SW 1271 (cell line): Measurements from ENCODE around the gene SLC39A11.

Experiments used
- DNase-seq, 2 experiments: peaks; one replicate each; lab custom pipeline; 2025; lab: John Stamatoyannopoulos, UW

The SLC39A11 gene

GRCh38 chr17:72870367-72870985 is 222.0 kb downstream of the SLC39A11 start:
- no peak for DNase-seq

DNA sequence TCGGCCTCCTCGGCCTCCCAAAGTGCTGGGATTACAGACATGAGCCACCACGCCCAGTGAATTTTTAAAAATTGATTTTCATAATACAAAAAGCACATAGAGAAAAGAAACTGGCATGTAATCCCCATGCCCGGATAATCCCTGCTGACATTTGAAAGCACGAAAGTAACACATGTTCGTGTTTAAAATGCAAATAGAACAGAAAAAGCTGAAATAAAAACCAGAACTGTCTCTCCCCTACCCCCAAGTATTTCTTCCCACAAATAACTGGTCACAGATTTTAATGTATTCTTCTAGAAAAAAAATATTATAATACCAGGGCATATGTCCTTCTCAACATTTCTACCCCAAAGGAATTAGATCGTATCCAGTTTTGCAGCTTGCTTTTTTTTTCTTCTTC is 222.9 kb downstream of the SLC39A11 start:
- DNase-seq: no peak

DNA sequence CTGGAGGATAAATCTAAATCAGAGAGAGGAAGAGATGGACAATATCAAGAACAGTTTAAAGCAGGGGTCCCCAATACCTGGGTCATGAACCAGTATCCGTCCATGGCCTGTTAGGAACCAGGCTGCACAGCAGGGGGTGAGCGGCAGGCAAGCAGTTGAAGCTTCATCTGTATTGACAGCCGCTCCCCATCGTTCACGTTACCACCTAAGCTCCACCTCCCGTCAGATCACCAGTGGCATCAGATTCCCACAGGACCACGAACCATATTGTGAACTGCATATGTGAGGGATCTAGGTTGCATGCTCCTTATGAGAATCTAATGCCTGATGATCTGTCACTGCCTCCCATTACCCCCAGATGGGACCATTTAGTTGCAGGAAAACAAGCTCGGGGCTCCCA is 226.5 kb downstream of the SLC39A11 start:
- no peak for DNase-seq

- DNase-seq: no peak
These were observed 228.8 kb downstream of the SLC39A11 start for GRCh38 chr17:72863526-72864211.

DNA sequence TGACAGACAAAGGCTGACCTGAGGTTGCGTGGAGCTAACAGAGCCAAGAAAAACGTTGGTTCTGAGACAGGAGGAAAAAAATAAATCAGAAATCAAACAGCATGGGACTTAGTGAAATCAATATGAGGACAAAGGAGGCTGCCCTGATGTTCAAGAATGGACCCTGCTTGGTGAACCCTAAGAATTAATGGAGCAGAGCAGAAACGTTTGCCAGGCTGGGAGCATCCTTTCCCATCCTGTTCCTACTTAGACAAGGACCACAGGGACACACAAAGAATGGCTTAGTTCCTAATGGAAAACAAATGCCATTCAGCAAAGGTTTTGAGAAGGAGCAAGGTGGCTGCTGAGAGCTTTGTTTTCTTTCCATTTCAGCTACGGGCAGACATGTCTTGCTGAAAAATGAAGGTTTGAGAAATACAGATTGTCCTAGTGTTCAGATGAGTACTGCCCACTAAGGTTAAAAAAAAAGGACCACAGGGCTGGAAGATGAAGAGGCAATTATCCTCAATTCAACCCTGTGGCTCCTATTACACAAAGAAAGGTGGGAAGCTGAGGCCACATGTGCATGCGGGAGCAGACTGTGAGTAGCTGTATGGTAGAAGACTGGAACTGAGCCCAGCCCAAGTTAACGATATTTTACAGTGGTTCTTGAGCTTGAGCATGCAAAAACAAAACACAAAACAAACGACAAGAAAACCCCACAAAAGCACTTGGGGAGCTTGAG is 230.1 kb downstream of the SLC39A11 start:
- DNase-seq: no peak

- no peak for DNase-seq
These were observed 230.7 kb downstream of the SLC39A11 start for GRCh38 chr17:72861811-72862210.

- DNase-seq: no peak
These were observed 231.7 kb downstream of the SLC39A11 start for GRCh38 chr17:72860778-72861177.

- no peak for DNase-seq
These were observed 233.5 kb downstream of the SLC39A11 start for GRCh38 chr17:72858826-72859495.

DNA sequence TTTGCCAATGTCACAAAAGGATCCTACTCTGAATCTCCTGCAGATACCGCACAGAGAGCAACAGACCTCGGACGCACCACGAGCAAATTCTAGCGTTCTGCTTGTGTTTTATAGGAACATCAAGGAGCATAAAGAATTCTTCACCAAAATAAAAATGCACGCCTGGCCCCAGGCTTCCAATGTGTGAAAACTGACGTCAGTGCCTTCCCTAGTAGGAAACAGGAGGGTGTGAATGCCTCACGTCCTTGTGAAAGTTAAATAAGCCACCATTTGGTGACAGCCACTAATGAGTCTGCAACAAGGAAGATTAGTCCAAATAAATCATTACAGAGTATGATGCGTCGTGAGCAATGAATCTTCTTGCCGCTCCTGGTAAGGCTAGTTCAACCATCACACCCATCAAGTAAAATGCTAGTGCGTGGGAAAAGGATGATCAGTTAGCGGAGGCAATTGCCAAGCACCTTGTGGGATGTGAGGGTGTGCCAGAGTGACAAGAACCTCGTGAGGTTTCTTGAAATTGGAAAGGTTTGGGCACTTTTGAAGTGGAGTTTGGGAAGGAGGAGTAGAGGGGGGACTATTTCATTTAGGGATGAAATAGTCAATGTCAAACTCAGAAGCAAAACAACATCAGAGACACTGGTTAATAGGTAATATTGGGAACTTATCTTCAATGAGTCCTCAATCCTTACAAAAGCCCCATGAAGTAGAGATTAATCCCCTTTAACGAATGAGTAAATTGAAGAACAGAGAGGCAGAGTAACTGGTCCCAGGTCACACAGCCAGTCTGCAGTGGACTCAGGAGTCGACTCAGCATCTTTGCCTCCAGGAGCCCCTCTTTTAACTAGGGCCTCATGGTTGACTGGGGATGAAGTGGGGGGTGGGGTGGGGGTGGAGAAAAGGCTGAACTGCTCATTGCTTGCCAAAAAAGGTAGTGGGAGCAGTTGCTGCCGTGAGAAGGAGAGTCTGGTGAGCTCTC is 238.8 kb downstream of the SLC39A11 start:
- no peak for DNase-seq

DNA sequence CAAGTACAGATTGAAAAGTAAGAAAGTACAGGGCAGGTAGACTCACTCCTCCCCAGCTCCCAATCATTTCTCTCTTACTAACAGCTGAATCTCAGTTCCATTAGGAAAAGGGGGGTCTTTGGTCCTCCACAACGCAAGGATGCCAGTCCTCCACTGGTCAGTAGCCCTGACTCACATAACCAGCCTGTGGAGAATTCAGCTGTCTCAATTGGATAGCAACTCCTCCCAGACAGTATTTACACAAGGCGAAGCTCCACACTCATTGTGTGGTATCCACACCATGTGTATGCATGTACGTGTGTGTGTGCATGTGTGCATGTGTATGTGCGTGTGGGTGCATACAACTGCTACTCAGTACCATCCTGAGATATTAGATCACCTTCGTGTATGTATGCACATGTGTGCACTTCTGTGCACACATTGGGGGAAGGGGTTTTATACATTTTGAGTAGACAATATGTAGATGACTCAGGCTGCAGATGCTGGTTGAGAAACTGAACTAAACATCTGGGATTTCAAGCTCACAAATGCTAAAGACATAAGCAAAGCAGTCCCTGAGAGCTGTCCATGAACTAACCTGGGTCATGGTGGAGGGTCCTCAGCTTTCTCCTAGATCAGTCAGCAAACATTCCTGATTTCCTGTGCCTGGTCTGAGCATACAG is 240.1 kb downstream of the SLC39A11 start:
- no peak for DNase-seq

DNA sequence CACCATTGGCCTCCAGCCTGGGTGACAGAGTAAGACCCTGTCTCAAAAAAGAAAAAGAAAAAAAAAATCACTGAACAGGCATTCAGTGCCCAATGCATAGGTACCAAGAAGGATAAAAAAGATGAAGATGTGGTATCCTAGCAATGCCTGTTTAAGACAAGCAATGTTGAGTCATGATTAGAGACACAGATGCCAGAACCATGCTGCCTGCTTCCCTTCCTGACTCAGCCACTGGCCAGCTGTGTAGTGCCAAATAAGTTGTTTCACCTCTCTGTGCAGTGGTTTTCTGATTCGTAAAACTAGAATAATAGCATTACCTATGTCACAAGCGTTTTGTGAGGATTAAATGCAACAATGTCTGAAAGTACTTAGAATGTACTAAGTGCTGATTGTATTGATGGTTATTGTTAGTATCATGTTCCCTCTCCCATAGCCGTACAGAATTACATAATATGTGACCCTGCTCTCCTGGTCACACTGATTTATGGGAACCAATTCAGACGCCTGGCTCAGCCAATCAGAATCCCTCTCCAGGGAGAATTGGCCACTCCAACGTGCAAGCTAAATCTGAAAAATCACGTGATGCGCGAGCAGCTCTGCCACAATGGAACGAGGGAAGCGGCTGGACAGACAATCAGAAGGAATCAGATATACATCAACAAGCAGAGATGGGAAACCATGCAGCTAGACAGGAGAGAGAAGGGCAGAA is 241.9 kb downstream of the SLC39A11 start:
- no peak for DNase-seq

GRCh38 chr17:72846399-72846798 is 246.1 kb downstream of the SLC39A11 start:
- DNase-seq: no peak

- DNase-seq: no peak
These were observed 248.9 kb downstream of the SLC39A11 start for GRCh38 chr17:72843591-72843990.

- no peak for DNase-seq
These were observed 252.5 kb downstream of the SLC39A11 start for GRCh38 chr17:72840019-72840418.

- no peak for DNase-seq
These were observed 253.3 kb downstream of the SLC39A11 start for GRCh38 chr17:72839131-72839725.

DNA sequence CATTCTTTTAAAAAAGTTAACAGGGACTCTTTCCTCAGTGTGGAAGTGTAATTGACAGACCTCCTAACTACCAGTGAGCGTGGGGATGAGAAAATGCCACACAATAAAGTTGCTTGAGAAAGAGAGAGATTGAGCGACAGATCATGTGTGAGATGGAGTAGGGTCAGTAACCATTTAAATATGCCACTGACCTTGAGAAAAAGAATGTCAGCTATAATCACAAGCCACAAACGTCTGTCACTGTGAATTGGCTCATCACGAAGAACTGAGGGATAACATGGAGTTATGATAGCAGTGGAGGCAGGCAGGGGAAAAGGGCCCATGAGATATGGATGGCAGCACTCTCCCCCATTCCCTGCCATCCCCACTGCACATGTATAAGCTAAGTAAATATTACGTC is 253.9 kb downstream of the SLC39A11 start:
- no peak for DNase-seq

GRCh38 chr17:72838068-72838467 is 254.4 kb downstream of the SLC39A11 start:
- DNase-seq: no peak

- no peak for DNase-seq
These were observed 255.2 kb downstream of the SLC39A11 start for GRCh38 chr17:72837335-72837734.

GRCh38 chr17:72833128-72833765 is 259.2 kb downstream of the SLC39A11 start:
- no peak for DNase-seq
